IMR-90 (cell line): ENCODE data around the gene GDF10.

Source experiments
- BHLHE40 ChIP-seq: fragments of 150-350 bp; IDR thresholded peaks from 2 replicates; pipeline ENCODE4 v1.6.1; 2016; ENCODE audit warnings: mild to moderate bottlenecking, low read depth, low read length
- FOS ChIP-seq: fragments of 150-350 bp; IDR thresholded peaks from 2 replicates; pipeline ENCODE4 v1.6.1; 2016; ENCODE audit warnings: low read depth, low read length
- MAFK ChIP-seq: IDR thresholded peaks from 2 replicates; pipeline ENCODE4 v1.6.1; 2012; ENCODE audit warnings: low read depth, low read length, improper control_type of control experiment
- MXI1 ChIP-seq: IDR thresholded peaks from 2 replicates; pipeline ENCODE4 v1.6.1; 2012; ENCODE audit warnings: low read depth, mild to moderate bottlenecking, low read length, moderate library complexity, borderline replicate concordance
- POLR2A ChIP-seq: IDR thresholded peaks from 2 replicates; pipeline ENCODE4 v1.6.1; 2012; ENCODE audit warnings: mild to moderate bottlenecking, low read depth, low read length
- SMC3 ChIP-seq: fragments of 150-350 bp; IDR thresholded peaks from 2 replicates; pipeline ENCODE4 v1.6.1; 2016; ENCODE audit warnings: low read depth, mild to moderate bottlenecking, antibody characterized with exemption, low read length, moderate library complexity
- TF ChIP-seq, protein P1 (sequence below): conservative IDR thresholded peaks from 2 replicates; pipeline ENCODE4 v1.5.1; 2012; ENCODE audit warnings: mild to moderate bottlenecking, low read depth, low read length, improper control_type of control experiment
- TF ChIP-seq, protein P2 (sequence below): fragments of 150-350 bp; IDR thresholded peaks from 2 replicates; pipeline ENCODE4 v1.6.1; 2016; ENCODE audit warnings: low read depth, mild to moderate bottlenecking, low read length, moderate library complexity, borderline replicate concordance

DNA sequence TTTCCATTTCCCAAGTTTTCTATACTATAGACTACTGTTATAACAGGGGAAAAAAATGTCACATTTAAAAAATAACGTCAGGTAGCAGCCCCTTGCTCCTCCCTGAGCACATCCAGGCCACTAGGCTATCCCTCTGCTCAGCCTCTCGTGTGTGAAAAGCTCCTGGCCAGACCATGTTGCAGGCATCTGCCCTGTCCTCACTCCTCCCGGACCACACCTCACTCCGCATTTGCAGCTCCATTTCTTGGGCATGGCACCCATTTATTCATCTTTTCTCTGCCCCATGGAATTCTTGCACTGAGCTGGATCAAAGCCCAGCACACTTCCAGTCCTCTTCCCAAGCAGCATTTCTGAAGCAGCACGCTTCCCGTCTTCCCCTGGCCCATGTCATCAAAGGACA lies 20.8 kb downstream of the GDF10 start:
- TF ChIP-seq, protein P1, sequence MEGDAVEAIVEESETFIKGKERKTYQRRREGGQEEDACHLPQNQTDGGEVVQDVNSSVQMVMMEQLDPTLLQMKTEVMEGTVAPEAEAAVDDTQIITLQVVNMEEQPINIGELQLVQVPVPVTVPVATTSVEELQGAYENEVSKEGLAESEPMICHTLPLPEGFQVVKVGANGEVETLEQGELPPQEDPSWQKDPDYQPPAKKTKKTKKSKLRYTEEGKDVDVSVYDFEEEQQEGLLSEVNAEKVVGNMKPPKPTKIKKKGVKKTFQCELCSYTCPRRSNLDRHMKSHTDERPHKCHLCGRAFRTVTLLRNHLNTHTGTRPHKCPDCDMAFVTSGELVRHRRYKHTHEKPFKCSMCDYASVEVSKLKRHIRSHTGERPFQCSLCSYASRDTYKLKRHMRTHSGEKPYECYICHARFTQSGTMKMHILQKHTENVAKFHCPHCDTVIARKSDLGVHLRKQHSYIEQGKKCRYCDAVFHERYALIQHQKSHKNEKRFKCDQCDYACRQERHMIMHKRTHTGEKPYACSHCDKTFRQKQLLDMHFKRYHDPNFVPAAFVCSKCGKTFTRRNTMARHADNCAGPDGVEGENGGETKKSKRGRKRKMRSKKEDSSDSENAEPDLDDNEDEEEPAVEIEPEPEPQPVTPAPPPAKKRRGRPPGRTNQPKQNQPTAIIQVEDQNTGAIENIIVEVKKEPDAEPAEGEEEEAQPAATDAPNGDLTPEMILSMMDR = no peak
- no peak for TF ChIP-seq POLR2A
- no peak for TF ChIP-seq FOS
- no peak for TF ChIP-seq BHLHE40
- TF ChIP-seq SMC3 = no peak
- no peak for TF ChIP-seq MAFK
- TF ChIP-seq MXI1 = no peak
- TF ChIP-seq, protein P2, sequence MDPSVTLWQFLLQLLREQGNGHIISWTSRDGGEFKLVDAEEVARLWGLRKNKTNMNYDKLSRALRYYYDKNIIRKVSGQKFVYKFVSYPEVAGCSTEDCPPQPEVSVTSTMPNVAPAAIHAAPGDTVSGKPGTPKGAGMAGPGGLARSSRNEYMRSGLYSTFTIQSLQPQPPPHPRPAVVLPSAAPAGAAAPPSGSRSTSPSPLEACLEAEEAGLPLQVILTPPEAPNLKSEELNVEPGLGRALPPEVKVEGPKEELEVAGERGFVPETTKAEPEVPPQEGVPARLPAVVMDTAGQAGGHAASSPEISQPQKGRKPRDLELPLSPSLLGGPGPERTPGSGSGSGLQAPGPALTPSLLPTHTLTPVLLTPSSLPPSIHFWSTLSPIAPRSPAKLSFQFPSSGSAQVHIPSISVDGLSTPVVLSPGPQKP = no peak
